Esophagus muscularis mucosa (tissue), 4 donors: ENCODE measurements around the gene CXXC5. TPM values are rescaled to one million over a fixed set of nuclear protein-coding genes. Genes with fewer than 3 reads are reported as not detected.

ENCODE experiments used
- DNase-seq: peaks from one replicate; pipeline ENCODE4 v3.0.0-alpha.2; 2017; ENCODE audit errors: extremely low spot score
- H3K27ac ChIP-seq, 4 donors: fragments of 200-600 bp; sonication (generic); replicated peaks in 1 of 4; 1 replicate in 3 of 4; 2 replicates in 1 of 4; pipeline ENCODE4 v1.5.1; 2016 to 2019; ENCODE audit warnings: mild to moderate bottlenecking in 1 of 4
- H3K27me3 ChIP-seq, 4 donors: fragments of 200-600 bp; sonication (generic); one replicate each; pipeline versions ENCODE4 v1.5.1 to v1.6.0; 2016 to 2019
- H3K36me3 ChIP-seq, 4 donors: fragments of 200-600 bp; sonication (generic); one replicate each; pipeline ENCODE4 v1.5.1; 2016 to 2019
- H3K4me1 ChIP-seq, 4 donors: fragments of 200-600 bp; sonication (generic); one replicate each; pipeline ENCODE4 v1.5.1; 2016 to 2019
- H3K4me3 ChIP-seq, 4 donors: fragments of 200-600 bp; sonication (generic); 1 replicate in 2 of 4; 2 replicates in 2 of 4; pipeline ENCODE4 v1.5.1; 2016 to 2019; ENCODE audit warnings: mild to moderate bottlenecking in 4 of 4, moderate library complexity in 1 of 4
- H3K9me3 ChIP-seq, 4 donors: fragments of 200-600 bp; sonication (generic); 1 replicate in 3 of 4; 2 replicates in 1 of 4; pipeline ENCODE4 v1.5.1; 2016 to 2019
- EP300 ChIP-seq: sonication (generic); formaldehyde crosslinking; IDR thresholded peaks from one replicate; pipeline ENCODE4 v1.6.1; 2017; ENCODE audit warnings: antibody characterized with exemption
- POLR2A ChIP-seq: fragments of 450-650 bp; IDR thresholded peaks from one replicate; pipeline ENCODE4 v1.6.1; 2017; ENCODE audit warnings: antibody characterized with exemption, moderate library complexity, mild to moderate bottlenecking, low read depth
- POLR2AphosphoS5 ChIP-seq, 2 donors: sonication (generic); formaldehyde crosslinking; IDR thresholded peaks; one replicate each; pipeline ENCODE4 v1.6.1; 2017; ENCODE audit warnings: antibody characterized with exemption in 2 of 2
- WGBS: methylation state at CpG from one replicate; pipeline ENCODE4 v1.1.5; 2018; 5-methylcytosine and 5-hydroxymethylcytosine counted together
- intact Hi-C: fragments of 100-400 bp; cut with DNase I; formaldehyde crosslinking; loops from one replicate; pipeline ENCODE4 v1.15.1; 2023
- total RNA-seq, 4 donors: library from RNA; depleted of rRNA; stranded (reverse); fragments of >200 nt; gene quantifications; one replicate each; pipeline versions ENCODE4 v1.1.0 to v1.2.1, GENCODE V29; 2016
- TF ChIP-seq, protein P1 (sequence below), 3 experiments: fragments of 200-600 bp in 2 of 3; fragments of 450-650 bp in 1 of 3; sonication (generic) in 2 of 3; IDR thresholded peaks; one replicate each; pipeline ENCODE4 v1.5.1; 2017 to 2019; ENCODE audit warnings: antibody characterized with exemption in 3 of 3, mild to moderate bottlenecking in 2 of 3, moderate library complexity in 1 of 3

The CXXC5 gene
- total RNA-seq, 4 donors from 2014 or later: 22.0 to 32.4 (median 27.8) TPM

- DNase-seq: no peak
- H3K27me3 ChIP-seq: no peaks in the 10 kb centered on the region
- H3K4me3 ChIP-seq: no peak overlapping the region
- H3K36me3 ChIP-seq: peaks cover 0 to 16% (median 3%) of the 10 kb centered on the region in 4 donors
- H3K27ac ChIP-seq: peak overlapping the region in 2 of 4 donors; percentile 55 to 89
- intact Hi-C loops: loop anchor here (5.0 kb wide), 1 partner anchor 57 kb away; no protein-coding TSS in a partner anchor
- TF ChIP-seq, protein P1, sequence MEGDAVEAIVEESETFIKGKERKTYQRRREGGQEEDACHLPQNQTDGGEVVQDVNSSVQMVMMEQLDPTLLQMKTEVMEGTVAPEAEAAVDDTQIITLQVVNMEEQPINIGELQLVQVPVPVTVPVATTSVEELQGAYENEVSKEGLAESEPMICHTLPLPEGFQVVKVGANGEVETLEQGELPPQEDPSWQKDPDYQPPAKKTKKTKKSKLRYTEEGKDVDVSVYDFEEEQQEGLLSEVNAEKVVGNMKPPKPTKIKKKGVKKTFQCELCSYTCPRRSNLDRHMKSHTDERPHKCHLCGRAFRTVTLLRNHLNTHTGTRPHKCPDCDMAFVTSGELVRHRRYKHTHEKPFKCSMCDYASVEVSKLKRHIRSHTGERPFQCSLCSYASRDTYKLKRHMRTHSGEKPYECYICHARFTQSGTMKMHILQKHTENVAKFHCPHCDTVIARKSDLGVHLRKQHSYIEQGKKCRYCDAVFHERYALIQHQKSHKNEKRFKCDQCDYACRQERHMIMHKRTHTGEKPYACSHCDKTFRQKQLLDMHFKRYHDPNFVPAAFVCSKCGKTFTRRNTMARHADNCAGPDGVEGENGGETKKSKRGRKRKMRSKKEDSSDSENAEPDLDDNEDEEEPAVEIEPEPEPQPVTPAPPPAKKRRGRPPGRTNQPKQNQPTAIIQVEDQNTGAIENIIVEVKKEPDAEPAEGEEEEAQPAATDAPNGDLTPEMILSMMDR (IDR thresholded peaks at IDR 0.05): no peak
- TF ChIP-seq EP300 (no peak), POLR2A (no peak), POLR2AphosphoS5 (IDR thresholded peaks at IDR 0.05) (no peak)
- peaks cover 38 to 53% (median 45%) of the 10 kb centered on the region in 4 donors for H3K4me1 ChIP-seq
- 60% methylated on average over 1 of the region's 1 CpG for WGBS
- no peaks in the 10 kb centered on the region for H3K9me3 ChIP-seq
Measured at GRCh38 chr5:139635191-139635590, 13.0 kb upstream of the CXXC5 start.

GRCh38 chr5:139635606-139636206 is 12.4 kb upstream of the CXXC5 start:
- Histone ChIP-seq H3K9me3 (no peaks in the 10 kb centered on the region), H3K4me3 (no peak overlapping the region), H3K27ac (peak overlapping the region; percentile 37 to 89 (median 66)), H3K27me3 (no peaks in the 10 kb centered on the region), H3K36me3 (peaks cover 0 to 11% (median under 1%) of the 10 kb centered on the region in 4 donors), H3K4me1 (peaks cover 38 to 53% (median 45%) of the 10 kb centered on the region in 4 donors)
- intact Hi-C loops: loop anchor here (5.0 kb wide), 1 partner anchor 57 kb away; no protein-coding TSS in a partner anchor
- TF ChIP-seq POLR2A (no peak), EP300 (no peak), POLR2AphosphoS5 (IDR thresholded peaks at IDR 0.05) (peak; percentile 44 to 73)
- TF ChIP-seq, protein P1 (IDR thresholded peaks at IDR 0.05): peak; percentile 56 to 72 (median 67)
- peak; percentile 93 for DNase-seq

DNA sequence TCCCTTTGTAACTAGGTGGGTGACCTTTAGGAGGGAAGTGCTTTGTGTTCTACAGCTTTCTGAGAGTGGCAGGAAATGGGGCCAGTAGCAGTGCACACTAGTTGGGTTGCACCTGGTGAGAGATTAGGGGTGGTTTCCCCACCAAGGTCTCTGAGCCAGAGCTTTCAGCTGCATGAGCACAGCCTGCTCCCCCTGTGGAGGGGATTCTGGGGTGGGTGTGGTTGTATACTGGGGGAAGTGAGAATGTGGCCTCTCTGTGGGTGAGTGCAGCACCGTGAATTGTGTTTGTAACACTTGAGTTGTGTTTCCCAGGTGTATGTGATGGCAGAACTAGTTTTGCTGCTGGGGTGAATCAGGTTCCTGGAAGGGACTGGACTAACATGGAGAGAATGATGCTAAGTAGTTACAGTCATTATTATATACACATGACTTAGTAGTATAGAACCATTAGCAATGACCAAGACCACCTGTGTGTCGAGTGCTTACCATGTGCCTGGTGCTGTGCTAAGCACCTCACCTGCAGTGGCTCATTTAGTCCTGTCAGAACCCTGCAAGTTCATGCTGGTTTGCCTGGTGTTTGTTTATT is 11.8 kb upstream of the CXXC5 start:
- intact Hi-C loops: loop anchor here (5.0 kb wide), 1 partner anchor 56 kb away; no protein-coding TSS in a partner anchor
- 100% methylated on average over 1 of the region's 2 CpGs for WGBS
- DNase-seq: peak; percentile 92
- Histone ChIP-seq H3K27me3 (no peaks in the 10 kb centered on the region), H3K4me1 (peaks cover 38 to 53% (median 45%) of the 10 kb centered on the region in 4 donors), H3K4me3 (no peak overlapping the region), H3K36me3 (peaks cover 0 to 11% (median 0%) of the 10 kb centered on the region in 4 donors), H3K27ac (peak overlapping the region; percentile 55 to 89 (median 76)), H3K9me3 (no peaks in the 10 kb centered on the region)
- no peak for TF ChIP-seq POLR2A
- TF ChIP-seq, protein P1 (IDR thresholded peaks at IDR 0.05): no peak
- no peak for TF ChIP-seq POLR2AphosphoS5 (IDR thresholded peaks at IDR 0.05)
- no peak for TF ChIP-seq EP300

DNA sequence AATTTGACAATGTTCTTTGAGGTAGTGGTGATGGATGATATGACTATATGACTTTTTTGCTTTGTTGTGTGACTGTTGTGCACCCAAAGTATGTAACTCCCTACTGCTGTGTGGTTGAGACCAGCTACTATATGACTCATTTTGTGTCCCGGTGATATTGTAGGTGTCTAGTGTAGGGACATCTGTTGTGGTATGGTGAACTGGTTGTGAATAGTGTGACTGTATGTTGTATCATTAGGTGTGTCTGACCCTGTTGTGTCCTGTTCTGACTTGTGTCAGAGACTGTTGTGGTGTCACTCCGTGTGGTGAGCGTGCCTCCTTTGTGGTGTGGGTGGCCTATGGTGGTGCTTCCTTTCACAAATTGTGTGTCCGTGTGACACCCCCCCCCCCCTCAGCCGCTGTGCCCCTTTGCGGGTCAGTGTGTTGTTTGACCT is 11.2 kb upstream of the CXXC5 start:
- Histone ChIP-seq H3K27me3 (no peaks in the 10 kb centered on the region), H3K9me3 (no peaks in the 10 kb centered on the region), H3K4me3 (peak overlapping the region; percentile 58 to 63 (median 62)), H3K36me3 (peaks cover 0 to 7% (median 0%) of the 10 kb centered on the region in 4 donors), H3K27ac (peak overlapping the region; percentile 76 to 89 (median 82)), H3K4me1 (peaks cover 38 to 53% (median 45%) of the 10 kb centered on the region in 4 donors)
- DNase-seq: no peak
- TF ChIP-seq POLR2AphosphoS5 (IDR thresholded peaks at IDR 0.05) (no peak), EP300 (no peak), POLR2A (no peak)
- TF ChIP-seq, protein P1 (IDR thresholded peaks at IDR 0.05): no peak
- 23% methylated on average over 3 of the region's 6 CpGs for WGBS
- intact Hi-C loops: loop anchor here (5.0 kb wide), 1 partner anchor 55 kb away; no protein-coding TSS in a partner anchor
